Ishikawa (cell line): ENCODE data around the gene UVSSA.

Source experiments
- CREB1 ChIP-seq: IDR thresholded peaks from 2 replicates; pipeline ENCODE4 v1.6.1; 2012; ENCODE audit warnings: low read depth
- EP300 ChIP-seq: IDR thresholded peaks from 2 replicates; pipeline ENCODE4 v1.6.1; 2012; ENCODE audit warnings: borderline replicate concordance
- FOXM1 ChIP-seq: IDR thresholded peaks from 2 replicates; pipeline ENCODE4 v1.6.1; 2012; ENCODE audit warnings: low read depth, borderline replicate concordance
- MAX ChIP-seq: IDR thresholded peaks from 2 replicates; pipeline ENCODE4 v1.6.1; 2012
- NFIC ChIP-seq: IDR thresholded peaks from 2 replicates; pipeline ENCODE4 v1.6.1; 2012
- RAD21 ChIP-seq: IDR thresholded peaks from 2 replicates; pipeline ENCODE4 v1.6.1; 2012; ENCODE audit warnings: low read depth
- TAF1 ChIP-seq: IDR thresholded peaks from 2 replicates; pipeline ENCODE4 v1.6.1; 2012; ENCODE audit warnings: low read depth, mild to moderate bottlenecking
- TEAD4 ChIP-seq: IDR thresholded peaks from 2 replicates; pipeline ENCODE4 v1.6.1; 2012
- YY1 ChIP-seq: IDR thresholded peaks from 2 replicates; pipeline ENCODE4 v1.6.1; 2012; ENCODE audit warnings: low read depth
- ZBTB7A ChIP-seq: IDR thresholded peaks from 2 replicates; pipeline ENCODE4 v1.6.1; 2012; ENCODE audit warnings: low read depth
- TF ChIP-seq, protein P1 (sequence below): IDR thresholded peaks from 2 replicates; pipeline ENCODE4 v1.6.1; 2012
- TF ChIP-seq, protein P2 (sequence below): IDR thresholded peaks from 2 replicates; pipeline ENCODE4 v1.6.1; 2012; ENCODE audit warnings: low read depth, mild to moderate bottlenecking

DNA sequence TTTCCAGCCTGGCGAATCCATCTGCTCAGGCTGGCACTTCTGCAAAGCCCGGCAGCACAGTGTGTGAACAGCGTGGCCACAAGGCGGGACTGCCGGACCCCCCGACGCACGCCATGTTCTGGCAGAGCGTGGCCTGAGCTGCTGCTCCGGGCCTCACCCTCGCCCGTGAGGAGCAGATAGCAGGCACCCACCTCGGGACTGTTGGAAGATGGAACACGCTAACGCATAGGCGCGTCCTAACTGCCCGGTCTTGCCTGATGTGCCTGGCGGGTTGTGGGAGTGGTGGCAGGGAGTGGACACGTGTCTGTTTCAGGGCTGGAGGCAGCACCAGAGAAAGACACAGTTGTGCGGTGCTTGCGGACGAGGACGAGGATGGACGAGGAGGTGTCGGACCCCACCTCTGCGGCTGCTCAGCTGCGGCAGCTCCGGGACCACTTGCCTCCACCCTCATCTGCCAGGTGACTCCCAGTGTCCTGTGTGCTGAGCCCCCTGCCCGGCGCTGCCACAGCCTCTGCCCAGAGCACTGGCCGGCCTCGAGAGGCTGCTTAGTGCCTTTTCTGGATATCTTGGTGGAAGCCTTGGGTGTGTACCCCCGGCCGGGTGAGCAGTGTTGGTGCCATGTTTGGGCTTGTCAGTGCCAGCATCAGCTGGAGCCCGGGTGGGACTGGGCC, 28.2 kb downstream of the UVSSA start:
- TF ChIP-seq EP300 (no peak), FOXM1 (no peak), TAF1 (no peak), CREB1 (no peak), TEAD4 (no peak), NFIC (no peak), YY1 (no peak), RAD21 (no peak), MAX (no peak), ZBTB7A (no peak)
- TF ChIP-seq, protein P1, sequence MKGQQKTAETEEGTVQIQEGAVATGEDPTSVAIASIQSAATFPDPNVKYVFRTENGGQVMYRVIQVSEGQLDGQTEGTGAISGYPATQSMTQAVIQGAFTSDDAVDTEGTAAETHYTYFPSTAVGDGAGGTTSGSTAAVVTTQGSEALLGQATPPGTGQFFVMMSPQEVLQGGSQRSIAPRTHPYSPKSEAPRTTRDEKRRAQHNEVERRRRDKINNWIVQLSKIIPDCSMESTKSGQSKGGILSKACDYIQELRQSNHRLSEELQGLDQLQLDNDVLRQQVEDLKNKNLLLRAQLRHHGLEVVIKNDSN: no peak
- TF ChIP-seq, protein P2, sequence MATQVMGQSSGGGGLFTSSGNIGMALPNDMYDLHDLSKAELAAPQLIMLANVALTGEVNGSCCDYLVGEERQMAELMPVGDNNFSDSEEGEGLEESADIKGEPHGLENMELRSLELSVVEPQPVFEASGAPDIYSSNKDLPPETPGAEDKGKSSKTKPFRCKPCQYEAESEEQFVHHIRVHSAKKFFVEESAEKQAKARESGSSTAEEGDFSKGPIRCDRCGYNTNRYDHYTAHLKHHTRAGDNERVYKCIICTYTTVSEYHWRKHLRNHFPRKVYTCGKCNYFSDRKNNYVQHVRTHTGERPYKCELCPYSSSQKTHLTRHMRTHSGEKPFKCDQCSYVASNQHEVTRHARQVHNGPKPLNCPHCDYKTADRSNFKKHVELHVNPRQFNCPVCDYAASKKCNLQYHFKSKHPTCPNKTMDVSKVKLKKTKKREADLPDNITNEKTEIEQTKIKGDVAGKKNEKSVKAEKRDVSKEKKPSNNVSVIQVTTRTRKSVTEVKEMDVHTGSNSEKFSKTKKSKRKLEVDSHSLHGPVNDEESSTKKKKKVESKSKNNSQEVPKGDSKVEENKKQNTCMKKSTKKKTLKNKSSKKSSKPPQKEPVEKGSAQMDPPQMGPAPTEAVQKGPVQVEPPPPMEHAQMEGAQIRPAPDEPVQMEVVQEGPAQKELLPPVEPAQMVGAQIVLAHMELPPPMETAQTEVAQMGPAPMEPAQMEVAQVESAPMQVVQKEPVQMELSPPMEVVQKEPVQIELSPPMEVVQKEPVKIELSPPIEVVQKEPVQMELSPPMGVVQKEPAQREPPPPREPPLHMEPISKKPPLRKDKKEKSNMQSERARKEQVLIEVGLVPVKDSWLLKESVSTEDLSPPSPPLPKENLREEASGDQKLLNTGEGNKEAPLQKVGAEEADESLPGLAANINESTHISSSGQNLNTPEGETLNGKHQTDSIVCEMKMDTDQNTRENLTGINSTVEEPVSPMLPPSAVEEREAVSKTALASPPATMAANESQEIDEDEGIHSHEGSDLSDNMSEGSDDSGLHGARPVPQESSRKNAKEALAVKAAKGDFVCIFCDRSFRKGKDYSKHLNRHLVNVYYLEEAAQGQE: no peak
